ENCODE data around the gene ABAT.

ABAT gene

GRCh38 chr16:8627456-8627855 is 47.0 kb upstream of the ABAT start:
- Histone ChIP-seq H3K27ac (ENCODE audit: low read length) (no peak overlapping the region), H3K4me1 (ENCODE audit: low read length) (no peaks in the 10 kb centered on the region), H3K9ac (ENCODE audit: low read length) (no peak overlapping the region), H3F3A (ENCODE audit: insufficient read depth, low read length) (no peaks in the 10 kb centered on the region), H3K9me2 (replicated peaks; ENCODE audit: insufficient read depth, low read length) (no peaks in the 10 kb centered on the region), H3K36me3 (replicated peaks; ENCODE audit: insufficient read depth, low read length) (peaks cover 7% of the 10 kb centered on the region), H3K4me2 (ENCODE audit: low read depth, low read length) (no peak overlapping the region), H3K4me3 (ENCODE audit: low read length) (no peak overlapping the region), H3K79me2 (ENCODE audit: low read length) (peaks cover 43% of the 10 kb centered on the region), H4K20me1 (ENCODE audit: insufficient read depth, low read length) (no peaks in the 10 kb centered on the region), H3K27me3 (replicated peaks; ENCODE audit: insufficient read depth, low read length) (no peaks in the 10 kb centered on the region), H3K9me3 (replicated peaks; ENCODE audit: insufficient read depth, low read length) (no peaks in the 10 kb centered on the region), H2AFZ (ENCODE audit: low read length) (no peak overlapping the region)
- DNase-seq, result no peak
- TF ChIP-seq CTCF (IDR thresholded peaks at IDR 0.05; ENCODE audit: low read length), result no peak
- no peak for TF ChIP-seq EZH2phosphoT487 (IDR thresholded peaks at IDR 0.05; ENCODE audit: low read length)
- TF ChIP-seq EZH2 (optimal IDR thresholded peaks at IDR 0.05; ENCODE audit: low read depth, low read length), result no peak

- Histone ChIP-seq H3K9ac (ENCODE audit: low read length) (no peak overlapping the region), H3K9me3 (replicated peaks; ENCODE audit: insufficient read depth, low read length) (no peaks in the 10 kb centered on the region), H3K27ac (ENCODE audit: low read length) (no peak overlapping the region), H2AFZ (ENCODE audit: low read length) (no peak overlapping the region), H3F3A (ENCODE audit: insufficient read depth, low read length) (no peaks in the 10 kb centered on the region), H3K36me3 (replicated peaks; ENCODE audit: insufficient read depth, low read length) (peaks cover 7% of the 10 kb centered on the region), H3K9me2 (replicated peaks; ENCODE audit: insufficient read depth, low read length) (no peaks in the 10 kb centered on the region), H3K79me2 (ENCODE audit: low read length) (peaks cover 26% of the 10 kb centered on the region), H4K20me1 (ENCODE audit: insufficient read depth, low read length) (no peaks in the 10 kb centered on the region), H3K4me2 (ENCODE audit: low read depth, low read length) (no peak overlapping the region), H3K4me3 (ENCODE audit: low read length) (no peak overlapping the region), H3K4me1 (ENCODE audit: low read length) (no peaks in the 10 kb centered on the region), H3K27me3 (replicated peaks; ENCODE audit: insufficient read depth, low read length) (no peaks in the 10 kb centered on the region)
- TF ChIP-seq EZH2phosphoT487 (IDR thresholded peaks at IDR 0.05; ENCODE audit: low read length) (no peak), EZH2 (optimal IDR thresholded peaks at IDR 0.05; ENCODE audit: low read depth, low read length) (no peak), CTCF (IDR thresholded peaks at IDR 0.05; ENCODE audit: low read length) (no peak)
- no peak for DNase-seq
Observed at GRCh38 chr16:8628981-8629725, 45.3 kb upstream of the ABAT start.

- H3K4me1 ChIP-seq (ENCODE audit: low read length), result no peaks in the 10 kb centered on the region
- no peak overlapping the region for H3K27ac ChIP-seq (ENCODE audit: low read length)
- no peak overlapping the region for H2AFZ ChIP-seq (ENCODE audit: low read length)
- no peaks in the 10 kb centered on the region for H4K20me1 ChIP-seq (ENCODE audit: insufficient read depth, low read length)
- no peaks in the 10 kb centered on the region for H3K9me2 ChIP-seq (replicated peaks; ENCODE audit: insufficient read depth, low read length)
- no peak for DNase-seq
- no peaks in the 10 kb centered on the region for H3F3A ChIP-seq (ENCODE audit: insufficient read depth, low read length)
- no peaks in the 10 kb centered on the region for H3K9me3 ChIP-seq (replicated peaks; ENCODE audit: insufficient read depth, low read length)
- no peak overlapping the region for H3K9ac ChIP-seq (ENCODE audit: low read length)
- no peak for TF ChIP-seq EZH2 (optimal IDR thresholded peaks at IDR 0.05; ENCODE audit: low read depth, low read length)
- no peak for TF ChIP-seq EZH2phosphoT487 (IDR thresholded peaks at IDR 0.05; ENCODE audit: low read length)
- TF ChIP-seq CTCF (IDR thresholded peaks at IDR 0.05; ENCODE audit: low read length), result no peak
- no peak overlapping the region for H3K4me2 ChIP-seq (ENCODE audit: low read depth, low read length)
- H3K4me3 ChIP-seq (ENCODE audit: low read length), result no peak overlapping the region
- peaks cover 7% of the 10 kb centered on the region for H3K36me3 ChIP-seq (replicated peaks; ENCODE audit: insufficient read depth, low read length)
- peaks cover 16% of the 10 kb centered on the region; the same call in 1 of the 2 replicates for H3K79me2 ChIP-seq (ENCODE audit: low read length)
- H3K27me3 ChIP-seq (replicated peaks; ENCODE audit: insufficient read depth, low read length), result no peaks in the 10 kb centered on the region
Observed at GRCh38 chr16:8630255-8630953, 44.0 kb upstream of the ABAT start.
